Gastroesophageal sphincter (tissue), 4 donors: ENCODE data around the gene CCNY. TPM values are rescaled to one million over a fixed set of nuclear protein-coding genes. Genes with fewer than 3 reads are reported as not detected.
"Not testable (repeated sequence)": the region's sequence is repeated elsewhere in the genome, so short reads cannot be mapped to it uniquely, and the experiment has no call there.

Experiments
- ATAC-seq: fragments of 150-250 bp; one replicate; pipeline ENCODE4 v1.9.1; 2016; ENCODE audit warnings: mild to moderate bottlenecking, moderate library complexity
- H3K27ac ChIP-seq, 4 donors: fragments of 200-600 bp; sonication (generic) in 3 of 4; 1 replicate in 3 of 4; 2 replicates in 1 of 4; pipeline ENCODE4 v1.5.1; 2016 to 2019
- H3K27me3 ChIP-seq: fragments of 200-600 bp; sonication (generic); one replicate; pipeline ENCODE4 v1.5.1; 2019
- H3K36me3 ChIP-seq, 2 donors: fragments of 200-600 bp; sonication (generic); one replicate each; pipeline ENCODE4 v1.5.1; 2019; ENCODE audit warnings: control low read depth in 1 of 2
- H3K4me1 ChIP-seq, 3 donors: fragments of 200-600 bp; sonication (generic); 1 replicate in 2 of 3; 2 replicates in 1 of 3; pipeline ENCODE4 v1.5.1; 2016 to 2019; ENCODE audit warnings: control low read depth in 2 of 3
- H3K4me3 ChIP-seq, 2 donors: fragments of 200-600 bp; sonication (generic); one replicate each; pipeline ENCODE4 v1.5.1; 2019; ENCODE audit warnings: mild to moderate bottlenecking in 1 of 2, moderate library complexity in 1 of 2
- H3K9me3 ChIP-seq, 3 donors: fragments of 200-600 bp; sonication (generic); one replicate each; pipeline ENCODE4 v1.5.1; 2017 to 2019; ENCODE audit warnings: control low read depth in 2 of 3
- EP300 ChIP-seq: sonication (generic); formaldehyde crosslinking; IDR thresholded peaks from one replicate; pipeline ENCODE4 v1.6.1; 2017; ENCODE audit warnings: antibody characterized with exemption, mild to moderate bottlenecking
- POLR2A ChIP-seq, 2 donors: fragments of 450-650 bp; IDR thresholded peaks; one replicate each; pipeline ENCODE4 v1.6.1; 2017; ENCODE audit warnings: antibody characterized with exemption in 2 of 2, mild to moderate bottlenecking in 2 of 2, moderate library complexity in 1 of 2
- POLR2AphosphoS5 ChIP-seq: sonication (generic); formaldehyde crosslinking; IDR thresholded peaks from one replicate; pipeline ENCODE4 v1.6.1; 2017; ENCODE audit warnings: antibody characterized with exemption
- WGBS, 2 donors: methylation state at CpG; one replicate each; pipeline ENCODE4 v1.1.5; 2018; ENCODE audit warnings: low coverage in 1 of 2; 5-methylcytosine and 5-hydroxymethylcytosine counted together
- total RNA-seq, 4 donors: library from RNA; depleted of rRNA; stranded (reverse); fragments of >200 nt; gene quantifications; one replicate each; pipeline ENCODE4 v1.1.0, GENCODE V29; 2016
- TF ChIP-seq, protein P1 (sequence below), 4 experiments: fragments of 200-600 bp in 2 of 4; fragments of 450-650 bp in 2 of 4; sonication (generic) in 1 of 4; IDR thresholded peaks; one replicate each; pipeline ENCODE4 v1.5.1; 2017 to 2019; ENCODE audit warnings: antibody characterized with exemption in 4 of 4, mild to moderate bottlenecking in 2 of 4, moderate library complexity in 2 of 4

CCNY gene
- total RNA-seq, 4 donors from 2014 or later = 35.5 to 106 (median 63.2) TPM

GRCh38 chr10:35415505-35415904 is 79.2 kb downstream of the CCNY start:
- no peaks in the 10 kb centered on the region for H3K9me3 ChIP-seq
- H3K4me3 ChIP-seq = no peak overlapping the region
- 60 to 87% methylated on average over 1 to 3 of the region's 5 CpGs for WGBS, 2 donors
- TF ChIP-seq POLR2A (IDR thresholded peaks at IDR 0.05) (no peak), POLR2AphosphoS5 (no peak), EP300 (no peak)
- TF ChIP-seq, protein P1, sequence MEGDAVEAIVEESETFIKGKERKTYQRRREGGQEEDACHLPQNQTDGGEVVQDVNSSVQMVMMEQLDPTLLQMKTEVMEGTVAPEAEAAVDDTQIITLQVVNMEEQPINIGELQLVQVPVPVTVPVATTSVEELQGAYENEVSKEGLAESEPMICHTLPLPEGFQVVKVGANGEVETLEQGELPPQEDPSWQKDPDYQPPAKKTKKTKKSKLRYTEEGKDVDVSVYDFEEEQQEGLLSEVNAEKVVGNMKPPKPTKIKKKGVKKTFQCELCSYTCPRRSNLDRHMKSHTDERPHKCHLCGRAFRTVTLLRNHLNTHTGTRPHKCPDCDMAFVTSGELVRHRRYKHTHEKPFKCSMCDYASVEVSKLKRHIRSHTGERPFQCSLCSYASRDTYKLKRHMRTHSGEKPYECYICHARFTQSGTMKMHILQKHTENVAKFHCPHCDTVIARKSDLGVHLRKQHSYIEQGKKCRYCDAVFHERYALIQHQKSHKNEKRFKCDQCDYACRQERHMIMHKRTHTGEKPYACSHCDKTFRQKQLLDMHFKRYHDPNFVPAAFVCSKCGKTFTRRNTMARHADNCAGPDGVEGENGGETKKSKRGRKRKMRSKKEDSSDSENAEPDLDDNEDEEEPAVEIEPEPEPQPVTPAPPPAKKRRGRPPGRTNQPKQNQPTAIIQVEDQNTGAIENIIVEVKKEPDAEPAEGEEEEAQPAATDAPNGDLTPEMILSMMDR (IDR thresholded peaks at IDR 0.05) = no peak
- no peaks in the 10 kb centered on the region for H3K36me3 ChIP-seq
- no peak for ATAC-seq
- H3K27ac ChIP-seq = peak overlapping the region in 2 of 4 donors; percentile 42 to 43
- H3K4me1 ChIP-seq = peaks cover 0 to 59% (median 45%) of the 10 kb centered on the region in 3 donors
- H3K27me3 ChIP-seq = no peaks in the 10 kb centered on the region

DNA sequence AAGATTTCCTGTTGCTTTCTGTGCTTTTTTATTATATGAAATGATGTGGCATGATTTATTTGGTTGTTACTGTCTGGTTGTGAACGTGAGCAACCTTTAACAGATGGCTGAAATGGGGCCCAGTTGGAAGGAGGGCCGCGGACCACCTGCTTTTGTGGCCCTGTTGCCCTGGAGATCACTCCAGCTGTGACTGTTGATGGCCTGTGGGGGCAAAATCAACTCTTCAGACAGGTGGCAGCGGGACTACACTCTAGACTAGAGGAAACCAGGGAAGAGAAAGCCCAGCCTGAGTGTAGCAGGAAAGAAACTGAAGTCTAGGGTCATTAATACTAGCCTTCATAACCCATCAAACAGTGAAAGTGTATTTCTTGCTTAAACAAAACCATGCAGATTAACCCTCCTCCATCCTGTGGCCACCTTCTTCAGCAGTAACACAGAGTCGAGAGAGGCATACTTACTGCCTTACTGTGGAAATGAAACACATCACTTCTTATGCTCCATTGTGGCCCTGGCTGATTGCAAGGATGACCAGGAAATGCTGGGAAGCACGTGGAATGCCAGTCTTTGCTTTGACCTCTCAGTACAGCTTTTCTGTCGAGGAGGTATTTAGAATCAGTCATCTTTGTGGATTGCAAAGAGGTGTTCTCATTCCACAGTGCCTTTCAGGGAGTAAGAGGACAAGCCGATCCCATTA is 80.5 kb downstream of the CCNY start:
- Histone ChIP-seq H3K9me3 (no peaks in the 10 kb centered on the region), H3K4me3 (no peak overlapping the region), H3K27ac (peak overlapping the region in 3 of 4 donors; percentile 42 to 61 (median 52)), H3K4me1 (peaks cover 4 to 62% (median 54%) of the 10 kb centered on the region in 3 donors), H3K36me3 (no peaks in the 10 kb centered on the region), H3K27me3 (no peaks in the 10 kb centered on the region)
- WGBS, 2 donors = 71 to 81% methylated on average over 5 to 8 of the region's 8 CpGs
- TF ChIP-seq POLR2A (IDR thresholded peaks at IDR 0.05) (no peak), POLR2AphosphoS5 (peak; percentile 68)
- no peak for ATAC-seq

DNA sequence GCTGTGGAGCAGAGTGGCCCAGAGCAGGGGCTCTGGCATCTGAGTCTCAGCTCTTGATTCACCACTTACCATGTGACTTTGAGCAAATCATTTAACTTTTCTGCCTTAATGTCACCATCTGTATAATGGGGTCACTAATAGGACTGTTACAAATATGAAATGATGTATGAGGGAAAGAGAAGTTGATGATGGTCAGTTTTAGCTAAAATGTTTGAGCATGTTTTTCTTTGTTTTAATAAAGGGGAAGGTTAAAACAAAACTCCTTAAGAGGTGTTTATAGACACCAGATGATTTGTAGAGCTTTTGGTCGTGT is 81.0 kb downstream of the CCNY start:
- Histone ChIP-seq H3K27me3 (no peaks in the 10 kb centered on the region), H3K36me3 (no peaks in the 10 kb centered on the region), H3K27ac (peak overlapping the region in 3 of 4 donors; percentile 42 to 61 (median 52)), H3K4me3 (no peak overlapping the region), H3K9me3 (no peaks in the 10 kb centered on the region), H3K4me1 (peaks cover 9 to 62% (median 54%) of the 10 kb centered on the region in 3 donors)
- 38 to 46% methylated on average over 1 of the region's 1 CpG for WGBS, 2 donors
- TF ChIP-seq, protein P1 (IDR thresholded peaks at IDR 0.05) = no peak
- TF ChIP-seq POLR2A (IDR thresholded peaks at IDR 0.05) (no peak), EP300 (no peak)
- no peak for ATAC-seq

GRCh38 chr10:35417795-35418194 is 81.5 kb downstream of the CCNY start:
- H3K4me1 ChIP-seq = peaks cover 10 to 65% (median 57%) of the 10 kb centered on the region in 3 donors
- H3K4me3 ChIP-seq = no peak overlapping the region
- H3K27ac ChIP-seq = peak overlapping the region in 3 of 4 donors; percentile 42 to 58 (median 52)
- ATAC-seq = no peak
- H3K36me3 ChIP-seq = no peaks in the 10 kb centered on the region
- no peaks in the 10 kb centered on the region for H3K27me3 ChIP-seq
- no peaks in the 10 kb centered on the region for H3K9me3 ChIP-seq
- TF ChIP-seq EP300 (no peak), POLR2A (IDR thresholded peaks at IDR 0.05) (no peak), POLR2AphosphoS5 (no peak)
- TF ChIP-seq, protein P1 (IDR thresholded peaks at IDR 0.05) = no peak

DNA sequence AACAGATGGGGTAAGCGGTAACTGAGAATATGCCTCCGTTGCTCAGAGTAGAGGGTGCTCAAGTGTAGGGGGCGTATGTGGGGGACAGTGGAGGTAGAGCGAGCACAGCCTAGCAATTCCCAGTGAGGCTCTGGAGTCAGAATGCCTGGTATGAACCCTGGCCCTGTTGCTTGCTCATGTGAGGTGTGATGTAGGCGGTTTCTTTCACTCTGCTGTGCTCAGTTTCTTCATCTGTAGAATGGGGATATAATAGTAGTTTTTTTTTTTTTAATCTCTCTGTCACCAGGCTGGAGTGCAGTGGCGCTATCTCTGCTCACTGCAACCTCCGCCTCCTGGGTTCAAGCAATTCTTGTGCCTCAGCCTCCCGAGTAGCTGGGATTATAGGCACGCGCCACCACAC is 82.3 kb downstream of the CCNY start:
- Histone ChIP-seq H3K4me1 (peaks cover 10 to 73% (median 57%) of the 10 kb centered on the region in 3 donors), H3K27ac (peak overlapping the region in 3 of 4 donors; percentile 42 to 58 (median 52))
- not testable (repeated sequence) for H3K27me3 ChIP-seq, H3K4me3 ChIP-seq, H3K9me3 ChIP-seq, ATAC-seq, H3K36me3 ChIP-seq
- WGBS, 2 donors = 94 to 100% methylated on average over 1 to 6 of the region's 10 CpGs

DNA sequence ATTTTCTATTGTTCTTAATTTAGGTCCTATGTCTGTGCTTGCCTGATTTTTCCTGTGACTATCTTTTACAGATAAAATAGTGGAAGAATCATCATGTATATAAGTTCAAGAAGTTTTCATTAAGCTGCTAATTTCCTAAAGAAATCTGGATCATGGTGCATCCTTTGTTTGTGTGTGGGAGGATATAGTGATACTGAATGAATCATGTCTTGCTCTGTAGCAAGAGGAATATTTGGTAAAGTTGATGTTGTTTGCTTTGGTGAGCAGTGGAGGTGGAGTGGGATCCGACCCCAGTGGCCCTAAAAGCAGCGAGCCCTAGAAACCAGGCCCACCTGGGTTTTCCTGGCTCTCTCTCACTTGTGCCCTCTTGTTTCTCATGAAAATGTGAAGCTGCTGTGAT is 83.7 kb downstream of the CCNY start:
- H3K4me3 ChIP-seq = no peak overlapping the region
- peaks cover 10 to 85% (median 57%) of the 10 kb centered on the region in 3 donors for H3K4me1 ChIP-seq
- no peaks in the 10 kb centered on the region for H3K27me3 ChIP-seq
- ATAC-seq = no peak
- H3K36me3 ChIP-seq = no peaks in the 10 kb centered on the region
- 83 to 86% methylated on average over 2 of the region's 2 CpGs for WGBS, 2 donors
- TF ChIP-seq, protein P1 (IDR thresholded peaks at IDR 0.05) = no peak
- TF ChIP-seq EP300 (no peak), POLR2AphosphoS5 (no peak), POLR2A (IDR thresholded peaks at IDR 0.05) (no peak)
- peak overlapping the region in 1 of 4 donors; percentile 82 for H3K27ac ChIP-seq
- H3K9me3 ChIP-seq = no peaks in the 10 kb centered on the region
